HG03521 (cell line): ENCODE results near the gene PROM1.
A peak's percentile ranks its signal among the peaks of the same experiment; 100 is the strongest.

Source experiments
- ATAC-seq: cut with Tn5 transposase; IDR thresholded peaks from one replicate; pipeline ENCODE4 v1.9.1; 2021; ENCODE audit warnings: mild to moderate bottlenecking, moderate library complexity; ENCODE audit not compliant: unreplicated experiment

The PROM1 gene

DNA sequence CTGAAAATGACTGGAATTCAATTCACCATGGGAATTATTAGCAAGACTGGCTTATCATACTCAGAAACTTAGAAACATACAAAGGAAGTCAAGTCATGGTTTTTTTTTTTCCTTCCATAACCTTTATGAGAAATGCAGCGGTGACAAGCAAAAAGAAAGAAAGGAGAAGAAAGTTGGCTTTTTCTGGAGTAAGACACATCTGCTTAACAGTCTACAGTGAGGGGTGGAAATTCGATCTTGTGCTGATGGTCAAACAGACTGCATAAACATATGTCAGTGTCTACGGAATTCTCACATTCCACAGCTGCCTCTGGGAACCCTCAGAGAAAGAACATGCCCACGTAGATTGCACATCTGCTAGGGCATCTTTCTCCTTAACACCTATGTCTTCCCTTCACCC, 54.6 kb downstream of the PROM1 start:
- no peak for ATAC-seq

DNA sequence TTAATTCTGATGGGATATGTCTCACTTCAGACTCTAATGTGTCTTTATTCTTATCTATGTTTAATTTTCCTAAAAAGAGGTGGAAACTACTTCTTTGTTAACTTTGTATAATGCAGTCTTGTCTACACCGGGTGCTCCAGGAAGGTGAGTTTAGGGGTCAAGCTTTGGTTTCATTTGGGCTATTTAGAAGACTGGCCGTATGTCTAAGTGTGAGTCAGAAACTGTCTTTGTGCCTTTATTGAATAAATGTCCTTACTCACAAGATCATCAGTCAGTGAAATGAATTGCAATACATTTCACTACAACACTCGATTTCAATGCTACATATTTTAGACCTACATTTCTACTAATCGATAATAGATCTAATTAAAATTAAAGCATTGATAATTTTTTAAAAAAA, 56.2 kb downstream of the PROM1 start:
- no peak for ATAC-seq

DNA sequence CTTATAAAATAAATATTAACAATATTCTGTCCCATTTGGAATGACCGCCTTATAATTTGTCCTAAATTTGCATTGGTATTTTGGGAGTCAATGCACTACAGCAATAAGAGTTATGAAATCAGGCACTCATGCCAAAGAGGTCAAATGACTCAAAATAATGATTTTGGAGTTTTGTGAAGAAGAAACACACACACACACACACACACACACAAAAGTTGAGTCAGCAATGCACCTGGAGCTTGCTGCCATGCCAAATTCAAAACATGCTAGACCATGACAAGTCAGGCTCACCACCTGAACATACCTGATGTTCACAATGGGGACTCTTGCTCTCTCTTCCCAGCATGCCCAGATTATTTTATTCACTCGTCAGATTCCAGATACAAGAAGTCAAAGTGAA, 56.7 kb downstream of the PROM1 start:
- no peak for ATAC-seq

DNA sequence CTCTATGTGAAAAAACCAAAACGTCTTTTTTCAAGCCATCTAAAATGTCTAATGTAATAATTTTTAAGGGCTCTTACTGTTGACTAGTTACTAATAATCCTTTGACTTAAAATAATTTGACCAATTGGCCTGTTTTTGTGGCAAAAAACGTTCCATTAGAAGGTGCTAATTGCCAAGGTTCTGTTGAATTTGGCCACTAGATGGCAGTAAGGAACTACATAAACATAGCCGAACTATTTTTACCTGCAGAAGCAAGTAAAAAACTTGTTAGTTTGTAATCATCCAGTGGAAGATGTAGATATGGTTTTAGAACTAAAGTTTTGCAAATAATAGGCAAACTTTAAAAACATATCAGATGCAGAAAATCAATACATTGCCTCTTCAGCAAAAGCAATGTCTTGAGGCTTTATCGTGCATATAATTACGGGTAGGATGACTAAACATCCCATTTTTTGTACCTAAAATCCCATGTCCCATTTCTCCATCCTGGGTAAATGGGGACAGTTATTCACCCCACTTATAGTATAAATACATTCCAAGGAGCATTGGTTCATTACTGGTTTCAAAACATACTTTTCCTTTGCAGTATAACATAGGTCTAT, 57.6 kb downstream of the PROM1 start:
- ATAC-seq = no peak

DNA sequence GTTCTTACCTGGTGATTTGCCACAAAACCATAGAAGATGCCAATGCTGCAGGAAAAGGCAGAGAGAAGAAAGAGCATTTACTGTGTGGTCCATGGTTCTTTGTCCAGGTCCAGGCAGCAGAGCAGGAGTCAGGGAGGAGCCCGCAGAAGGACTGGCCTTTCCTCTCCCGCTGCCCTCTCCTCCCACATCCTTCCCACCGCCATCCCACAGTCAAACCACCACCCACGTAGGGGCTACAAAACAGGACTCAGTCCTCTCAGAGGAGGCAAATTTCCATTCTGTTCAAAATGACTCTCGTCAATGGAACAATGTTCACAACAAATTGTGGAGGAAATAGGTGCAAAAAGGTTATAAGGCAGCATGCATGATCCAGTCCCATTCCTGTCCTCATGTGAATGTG, 58.6 kb downstream of the PROM1 start:
- no peak for ATAC-seq

DNA sequence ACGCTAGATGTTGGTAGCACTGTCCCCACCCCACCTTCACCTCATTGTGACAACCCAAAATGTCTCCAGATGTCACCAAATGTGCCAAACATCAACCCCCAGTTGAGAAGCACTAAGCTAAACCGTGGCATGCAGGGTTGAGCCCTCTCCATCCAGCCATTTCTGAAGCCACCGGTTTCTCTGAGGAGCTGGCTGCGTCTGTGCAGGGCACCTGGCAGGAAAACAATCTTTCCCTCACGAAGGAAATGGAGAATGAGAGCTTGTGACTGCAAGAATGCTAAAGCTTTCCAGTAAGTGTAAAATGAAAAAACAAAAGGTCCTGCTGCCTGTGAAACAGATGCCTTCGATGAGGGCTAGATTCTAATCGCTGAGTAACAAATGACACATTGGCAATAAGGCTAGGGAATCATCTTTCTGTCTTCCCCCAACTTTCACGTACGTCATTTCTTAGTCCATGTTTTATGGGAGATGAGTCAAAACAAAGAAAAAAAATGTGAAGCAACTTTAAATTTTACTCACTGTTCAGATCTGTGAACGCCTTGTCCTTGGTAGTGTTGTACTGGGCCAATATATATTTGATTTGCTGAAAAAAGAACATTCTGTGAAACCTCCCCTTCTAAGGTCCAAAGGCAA, 59.9 kb downstream of the PROM1 start:
- ATAC-seq = no peak

DNA sequence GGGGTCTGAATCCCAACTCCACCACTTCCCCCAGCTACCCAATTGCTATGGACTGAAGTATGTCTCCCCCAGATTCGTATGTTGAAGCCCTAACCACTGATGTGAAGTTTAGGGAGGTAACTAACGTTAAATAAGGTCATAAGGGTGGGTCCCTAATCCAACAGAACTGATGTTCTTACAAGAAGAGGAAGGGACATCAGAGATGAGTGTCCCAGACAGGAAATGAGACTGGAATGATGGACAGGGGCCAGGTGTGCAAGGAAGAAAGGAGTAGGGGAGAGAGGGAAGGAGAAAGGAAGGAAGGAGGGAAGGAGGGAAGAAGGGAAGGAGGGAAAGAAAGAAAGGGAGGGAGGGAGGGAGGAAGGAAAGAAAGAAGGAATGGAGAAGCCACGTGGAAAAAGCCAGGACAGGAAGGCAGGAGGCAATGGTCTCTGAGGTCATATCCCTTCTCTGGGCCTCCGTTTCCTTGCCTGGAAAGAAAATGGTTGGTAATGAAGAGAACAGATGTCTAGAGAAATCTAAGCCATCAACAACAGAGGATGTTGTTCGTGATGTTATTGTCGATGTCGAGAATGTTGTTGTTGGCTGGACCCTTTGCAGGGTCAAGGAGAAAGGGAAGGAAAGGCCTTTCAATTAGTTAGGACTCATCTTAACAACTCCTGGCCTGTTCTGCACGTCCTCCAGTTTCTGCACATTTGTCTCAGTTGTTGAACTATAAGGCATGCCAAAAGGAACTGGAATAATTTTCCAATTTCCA, 61.8 kb downstream of the PROM1 start:
- ATAC-seq = no peak

GRCh38 chr4:16019649-16020048, 64.2 kb downstream of the PROM1 start:
- no peak for ATAC-seq

GRCh38 chr4:16018841-16019240, 65.0 kb downstream of the PROM1 start:
- no peak for ATAC-seq

DNA sequence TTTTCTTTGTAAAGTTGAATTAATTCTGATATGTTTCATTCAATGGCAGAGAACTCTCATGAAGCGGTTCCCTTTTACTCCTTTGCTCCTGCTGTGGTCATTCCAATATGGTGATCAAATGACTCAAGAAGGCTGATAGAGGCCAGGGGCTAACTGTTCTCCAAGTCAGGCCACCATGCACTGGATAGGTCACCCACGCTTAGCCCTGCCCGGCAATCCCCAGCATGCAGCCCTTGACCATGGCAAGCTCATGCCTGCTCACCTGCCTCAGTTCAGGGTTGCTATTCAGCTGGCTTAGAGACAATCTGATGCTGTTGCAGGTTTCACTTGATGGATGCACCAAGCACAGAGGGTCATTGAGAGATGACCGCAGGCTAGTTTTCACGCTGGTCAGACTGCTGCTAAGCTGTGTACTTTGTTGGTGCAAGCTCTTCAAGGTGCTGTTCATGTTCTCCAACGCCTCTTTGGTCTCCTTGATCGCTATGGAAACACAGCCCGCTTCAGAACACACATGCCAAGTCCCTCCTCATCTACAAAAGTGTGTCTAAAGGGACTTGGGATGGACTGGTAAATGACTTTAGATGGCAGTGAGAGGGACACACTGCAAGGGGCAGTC, 65.7 kb downstream of the PROM1 start:
- ATAC-seq = no peak

DNA sequence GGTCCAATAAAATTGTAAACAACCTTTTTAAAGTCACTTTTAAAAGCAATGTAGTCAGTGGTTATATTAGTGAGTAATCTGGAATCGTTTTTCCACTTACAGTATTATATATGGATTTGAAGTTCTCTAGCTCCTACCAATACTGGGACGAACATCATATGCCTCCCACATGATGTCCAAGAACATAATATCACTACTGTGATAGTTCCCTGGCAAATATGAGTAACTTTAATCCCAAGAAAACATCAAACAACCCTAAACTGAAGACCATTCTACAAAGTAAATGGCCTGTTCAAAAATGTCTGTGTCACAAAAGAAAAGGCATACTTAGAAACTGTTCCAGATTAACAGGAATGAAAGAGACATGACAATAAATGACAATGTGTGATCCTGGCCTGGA, 67.3 kb downstream of the PROM1 start:
- ATAC-seq = no peak

GRCh38 chr4:16011173-16011572, 72.7 kb downstream of the PROM1 start:
- ATAC-seq = no peak

GRCh38 chr4:16009153-16009552, 74.7 kb downstream of the PROM1 start:
- ATAC-seq = no peak

- ATAC-seq = no peak
Measured at GRCh38 chr4:16007471-16008095, 76.2 kb downstream of the PROM1 start.

GRCh38 chr4:16006771-16007446, 76.9 kb downstream of the PROM1 start:
- no peak for ATAC-seq

DNA sequence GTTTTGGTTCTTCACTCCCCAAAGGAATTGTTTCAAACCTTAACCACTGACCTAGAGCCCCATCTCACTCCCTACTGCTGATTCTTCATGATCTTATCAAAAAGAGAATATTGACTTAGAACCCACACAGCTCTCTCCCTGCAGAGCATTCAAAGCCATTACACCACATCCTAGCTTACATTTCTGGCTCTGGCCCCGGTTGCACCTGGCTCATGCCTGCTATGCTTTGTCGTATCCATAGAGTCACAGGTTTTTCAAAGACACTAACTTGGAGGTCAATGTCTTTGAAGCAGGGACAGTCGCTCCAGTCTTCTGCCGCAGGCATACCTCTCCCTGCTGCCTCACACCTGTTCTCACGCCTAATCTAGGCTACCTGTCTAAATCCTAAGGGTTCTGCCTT, 78.1 kb downstream of the PROM1 start:
- ATAC-seq = no peak

- ATAC-seq = peak; percentile 93
Measured at GRCh38 chr4:16001484-16001858, 82.4 kb downstream of the PROM1 start.

- ATAC-seq = no peak
Measured at GRCh38 chr4:16000708-16001483, 82.9 kb downstream of the PROM1 start.

GRCh38 chr4:15996773-15997172, 87.0 kb downstream of the PROM1 start:
- ATAC-seq = no peak

GRCh38 chr4:15995826-15996225, 88.0 kb downstream of the PROM1 start:
- ATAC-seq = no peak
